RWPE2 (cell line): ENCODE results near the gene SLC47A2.

Source experiments
- ATAC-seq: fragments of 200-7000 bp; cut with Tn5 transposase; 3 replicates; pipeline ENCODE4 v1.9.1; 2021; ENCODE audit warnings: low read depth
- DNase-seq: peaks from one replicate; pipeline ENCODE4 v3.0.0-alpha.2; 2020; ENCODE audit warnings: low spot score
- H3K27ac ChIP-seq: fragments of 450-650 bp; 2 replicates; pipeline ENCODE4 v1.5.1; 2017; ENCODE audit warnings: mild to moderate bottlenecking; ENCODE audit not compliant: poor library complexity, severe bottlenecking
- H3K27me3 ChIP-seq: fragments of 250-450 bp; sonication (Bioruptor Pico); 2 replicates; pipeline ENCODE4 v1.5.1; 2021; ENCODE audit warnings: mild to moderate bottlenecking, moderate library complexity; ENCODE audit not compliant: insufficient read depth, poor library complexity, severe bottlenecking
- H3K36me3 ChIP-seq: fragments of 250-450 bp; sonication (Bioruptor Pico); 2 replicates; pipeline ENCODE4 v1.5.1; 2020; ENCODE audit warnings: low read depth, mild to moderate bottlenecking, moderate library complexity
- H3K4me1 ChIP-seq: fragments of 250-450 bp; sonication (Bioruptor Pico); 2 replicates; pipeline ENCODE4 v1.5.1; 2021; ENCODE audit warnings: mild to moderate bottlenecking, moderate library complexity; ENCODE audit not compliant: insufficient read depth, poor library complexity, severe bottlenecking
- H3K4me3 ChIP-seq: fragments of 250-450 bp; sonication (Bioruptor Pico); 2 replicates; pipeline ENCODE4 v1.5.1; 2021; ENCODE audit warnings: mild to moderate bottlenecking, moderate library complexity; ENCODE audit not compliant: severe bottlenecking
- H3K9me3 ChIP-seq: fragments of 250-450 bp; sonication (Bioruptor Pico); 2 replicates; pipeline ENCODE4 v1.5.1; 2021; ENCODE audit warnings: mild to moderate bottlenecking, moderate library complexity; ENCODE audit not compliant: severe bottlenecking
- CTCF ChIP-seq: fragments of 450-650 bp; IDR thresholded peaks from one replicate; pipeline ENCODE4 v1.5.1; 2017; ENCODE audit warnings: mild to moderate bottlenecking, moderate library complexity; ENCODE audit not compliant: poor library complexity, severe bottlenecking

The SLC47A2 gene

GRCh38 chr17:19717031-19717360 lies 612 bp upstream of the SLC47A2 start:
- ATAC-seq (no peak), DNase-seq (no peak)
- Histone ChIP-seq H3K36me3 (no peaks in the 10 kb centered on the region), H3K4me1 (peaks cover 24% of the 10 kb centered on the region), H3K9me3 (no peaks in the 10 kb centered on the region), H3K27me3 (no peaks in the 10 kb centered on the region), H3K27ac (no peak overlapping the region), H3K4me3 (no peak overlapping the region)
- no peak for TF ChIP-seq CTCF

DNA sequence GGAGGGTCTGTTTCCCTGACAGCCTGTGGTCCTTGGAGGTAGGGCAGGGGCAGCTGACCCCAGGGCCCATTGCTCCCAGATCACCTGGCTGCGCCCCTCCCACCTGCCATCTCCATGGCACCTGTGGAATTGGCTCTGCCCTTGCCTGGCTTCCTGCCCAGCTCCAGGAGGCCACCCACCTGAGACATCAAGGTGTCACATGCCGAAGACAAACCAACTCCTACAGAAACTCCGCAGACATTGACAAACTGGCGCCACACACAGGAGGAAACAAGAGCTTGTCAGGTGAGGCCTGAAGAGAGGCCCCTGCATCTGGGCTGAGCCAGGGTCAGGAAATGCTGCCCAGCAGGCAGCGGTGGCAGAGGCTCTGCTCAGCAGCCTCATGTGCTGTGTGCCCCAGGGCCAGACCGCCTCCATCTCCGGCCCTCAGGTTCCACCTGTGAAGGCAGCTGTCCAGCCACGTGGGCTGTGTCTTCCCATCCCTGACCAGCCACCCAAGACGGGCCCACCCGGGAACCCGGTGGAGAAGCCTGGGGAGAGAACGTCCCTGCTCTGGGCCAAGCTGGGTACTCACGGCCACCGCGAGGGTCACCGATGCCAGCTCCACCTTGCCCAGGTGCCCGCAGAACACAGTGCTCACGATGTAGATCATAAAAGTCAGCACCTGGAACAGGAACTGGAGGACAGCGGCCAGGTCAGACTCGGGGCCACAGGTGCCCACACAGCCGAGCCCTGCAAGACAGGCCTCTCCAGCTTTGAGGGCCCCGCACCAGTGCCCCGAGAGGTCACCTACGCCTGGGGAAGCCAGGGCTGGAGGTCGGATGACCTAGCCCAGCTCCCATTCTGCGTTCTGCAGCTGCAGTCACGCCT lies 1.6 kb downstream of the SLC47A2 start:
- Histone ChIP-seq H3K36me3 (no peaks in the 10 kb centered on the region), H3K9me3 (no peaks in the 10 kb centered on the region), H3K4me3 (no peak overlapping the region), H3K27ac (no peak overlapping the region), H3K4me1 (peaks cover 12% of the 10 kb centered on the region), H3K27me3 (no peaks in the 10 kb centered on the region)
- DNase-seq (peak; percentile 59), ATAC-seq (no peak)
- TF ChIP-seq CTCF = no peak

DNA sequence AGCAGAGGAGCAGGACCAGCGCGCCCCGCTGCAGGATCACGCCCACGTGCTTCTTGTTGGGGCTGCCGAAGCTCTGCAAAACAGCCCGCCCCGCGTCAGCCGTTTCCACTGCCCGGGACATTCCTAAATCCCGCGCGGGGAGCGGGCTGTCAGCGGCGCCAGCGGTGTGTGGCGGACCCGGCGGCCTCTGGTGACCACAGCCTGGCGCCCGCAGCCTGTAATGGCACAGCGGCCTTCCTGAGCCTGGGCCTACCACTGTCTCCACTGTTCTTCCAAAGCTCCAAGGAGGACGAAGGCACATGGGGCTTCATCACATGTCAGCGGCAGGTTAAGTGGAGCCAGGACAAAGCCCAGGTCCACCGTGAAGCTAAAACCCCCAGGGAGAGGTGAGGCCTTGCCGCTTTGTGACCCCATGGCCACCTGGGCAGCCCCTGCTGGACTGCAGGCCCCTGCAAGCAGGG lies 2.5 kb downstream of the SLC47A2 start:
- Histone ChIP-seq H3K4me3 (no peak overlapping the region), H3K9me3 (no peaks in the 10 kb centered on the region), H3K27ac (no peak overlapping the region), H3K4me1 (peaks cover 3% of the 10 kb centered on the region), H3K36me3 (no peaks in the 10 kb centered on the region), H3K27me3 (no peaks in the 10 kb centered on the region)
- ATAC-seq = no peak
- TF ChIP-seq CTCF = no peak
- no peak for DNase-seq

DNA sequence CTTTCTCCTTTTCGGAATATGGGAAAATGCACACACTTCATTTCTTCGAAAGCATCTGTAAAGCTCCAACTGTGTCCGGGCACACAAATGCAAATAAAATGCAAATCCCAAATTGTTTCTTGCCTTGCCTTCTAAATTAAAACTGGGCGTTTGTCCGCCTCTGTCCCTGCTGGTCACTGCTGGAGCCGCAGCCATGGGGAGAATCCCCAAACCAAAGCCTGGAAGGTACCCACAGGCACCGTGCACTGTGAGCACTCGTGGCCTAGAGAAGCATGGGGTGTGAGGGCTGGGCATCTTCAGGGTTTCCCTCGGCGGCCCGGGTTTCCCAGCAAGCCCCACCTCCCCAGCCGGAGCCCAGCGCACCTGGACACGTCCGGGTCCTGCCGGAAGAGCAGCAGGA lies 2.9 kb downstream of the SLC47A2 start:
- Histone ChIP-seq H3K27me3 (no peaks in the 10 kb centered on the region), H3K9me3 (no peaks in the 10 kb centered on the region), H3K36me3 (no peaks in the 10 kb centered on the region), H3K4me1 (no peaks in the 10 kb centered on the region), H3K4me3 (no peak overlapping the region), H3K27ac (no peak overlapping the region)
- ATAC-seq (no peak), DNase-seq (no peak)
- no peak for TF ChIP-seq CTCF

- no peaks in the 10 kb centered on the region for H3K36me3 ChIP-seq
- DNase-seq (no peak), ATAC-seq (no peak)
- no peak overlapping the region for H3K27ac ChIP-seq
- H3K4me1 ChIP-seq = peaks cover 3% of the 10 kb centered on the region
- TF ChIP-seq CTCF = no peak
- no peak overlapping the region for H3K4me3 ChIP-seq
- H3K9me3 ChIP-seq = no peaks in the 10 kb centered on the region
- no peaks in the 10 kb centered on the region for H3K27me3 ChIP-seq
Measured at GRCh38 chr17:19712436-19713004, 3.9 kb downstream of the SLC47A2 start.
